Nephron progenitor cell (in vitro differentiated cells): ENCODE results near the gene ALG6.

Experiments
- DNase-seq: peaks from one replicate; pipeline ENCODE4 v3.0.0; 2021
- H3K27ac Mint-ChIP-seq: 2 replicates; pipeline ENCODE4 v1.8.0; 2021; ENCODE audit warnings: mild to moderate bottlenecking, moderate library complexity, mixed read lengths
- H3K27me3 Mint-ChIP-seq: 2 replicates; pipeline ENCODE4 v1.8.0; 2021; ENCODE audit warnings: mild to moderate bottlenecking, low read depth, mixed read lengths; ENCODE audit not compliant: poor library complexity
- H3K36me3 Mint-ChIP-seq: 2 replicates; pipeline ENCODE4 v1.8.0; 2021; ENCODE audit warnings: low read depth, mixed read lengths
- H3K4me1 Mint-ChIP-seq: 2 replicates; pipeline ENCODE4 v1.8.0; 2021; ENCODE audit warnings: mixed read lengths
- H3K4me3 Mint-ChIP-seq: 2 replicates; pipeline ENCODE4 v1.8.0; 2021; ENCODE audit warnings: mild to moderate bottlenecking, moderate library complexity, mixed read lengths
- H3K9me3 Mint-ChIP-seq: 2 replicates; pipeline ENCODE4 v1.8.0; 2021; ENCODE audit warnings: mild to moderate bottlenecking, moderate library complexity, mixed read lengths
- TF ChIP-seq, protein P1 (sequence below): fragments of 200-600 bp; sonication (generic); IDR thresholded peaks from 2 replicates; pipeline ENCODE4 v1.5.0; 2021; ENCODE audit warnings: antibody characterized with exemption

Gene ALG6

DNA sequence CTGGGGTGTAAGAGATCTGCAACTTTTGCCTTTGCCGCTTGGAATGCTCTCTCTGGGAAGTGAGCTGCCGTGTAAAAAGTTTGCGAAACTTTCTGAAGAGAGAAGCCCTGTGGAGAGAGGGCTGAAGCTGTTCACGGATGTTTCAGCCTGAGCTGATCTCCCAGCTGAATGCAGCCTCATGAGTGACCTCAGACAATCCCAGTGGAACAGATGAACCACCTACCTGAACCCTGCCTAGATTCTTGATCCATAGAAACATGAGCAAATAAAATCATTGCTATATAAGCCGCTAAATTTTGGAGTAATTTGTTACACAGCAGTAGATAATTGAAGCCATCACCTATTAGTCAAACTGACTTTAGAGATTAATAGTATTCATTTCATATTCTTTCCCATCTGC is 4.4 kb upstream of the ALG6 start:
- DNase-seq: no peak
- Mint-ChIP-seq H3K27me3 (no peaks in the 10 kb centered on the region), H3K36me3 (no peaks in the 10 kb centered on the region), H3K4me1 (peaks cover 11% of the 10 kb centered on the region), H3K9me3 (no peaks in the 10 kb centered on the region), H3K27ac (no peak overlapping the region), H3K4me3 (no peak overlapping the region)
- TF ChIP-seq, protein P1, sequence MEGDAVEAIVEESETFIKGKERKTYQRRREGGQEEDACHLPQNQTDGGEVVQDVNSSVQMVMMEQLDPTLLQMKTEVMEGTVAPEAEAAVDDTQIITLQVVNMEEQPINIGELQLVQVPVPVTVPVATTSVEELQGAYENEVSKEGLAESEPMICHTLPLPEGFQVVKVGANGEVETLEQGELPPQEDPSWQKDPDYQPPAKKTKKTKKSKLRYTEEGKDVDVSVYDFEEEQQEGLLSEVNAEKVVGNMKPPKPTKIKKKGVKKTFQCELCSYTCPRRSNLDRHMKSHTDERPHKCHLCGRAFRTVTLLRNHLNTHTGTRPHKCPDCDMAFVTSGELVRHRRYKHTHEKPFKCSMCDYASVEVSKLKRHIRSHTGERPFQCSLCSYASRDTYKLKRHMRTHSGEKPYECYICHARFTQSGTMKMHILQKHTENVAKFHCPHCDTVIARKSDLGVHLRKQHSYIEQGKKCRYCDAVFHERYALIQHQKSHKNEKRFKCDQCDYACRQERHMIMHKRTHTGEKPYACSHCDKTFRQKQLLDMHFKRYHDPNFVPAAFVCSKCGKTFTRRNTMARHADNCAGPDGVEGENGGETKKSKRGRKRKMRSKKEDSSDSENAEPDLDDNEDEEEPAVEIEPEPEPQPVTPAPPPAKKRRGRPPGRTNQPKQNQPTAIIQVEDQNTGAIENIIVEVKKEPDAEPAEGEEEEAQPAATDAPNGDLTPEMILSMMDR: no peak

DNA sequence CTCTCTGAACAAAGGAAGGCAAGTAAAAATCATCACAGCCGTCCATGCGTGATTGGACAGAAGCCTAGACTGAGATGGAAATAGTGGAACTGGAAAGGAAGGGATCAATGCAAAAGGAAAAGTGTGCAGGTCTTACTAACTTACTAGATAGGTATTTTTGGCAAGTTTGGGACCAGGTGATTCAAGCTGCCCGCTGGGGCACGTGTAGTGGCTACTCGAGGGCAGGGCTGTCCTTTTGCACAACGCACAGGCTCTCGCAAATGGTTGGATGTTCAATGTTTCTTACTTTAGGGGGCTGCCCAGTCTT is 566 bp upstream of the ALG6 start:
- TF ChIP-seq, protein P1: no peak
- H3K36me3 Mint-ChIP-seq: peaks cover 12% of the 10 kb centered on the region
- H3K27me3 Mint-ChIP-seq: peaks cover 4% of the 10 kb centered on the region
- H3K4me1 Mint-ChIP-seq: peaks cover 20% of the 10 kb centered on the region
- no peaks in the 10 kb centered on the region for H3K9me3 Mint-ChIP-seq
- H3K4me3 Mint-ChIP-seq: peak overlapping the region; percentile 68
- DNase-seq: no peak
- no peak overlapping the region for H3K27ac Mint-ChIP-seq

DNA sequence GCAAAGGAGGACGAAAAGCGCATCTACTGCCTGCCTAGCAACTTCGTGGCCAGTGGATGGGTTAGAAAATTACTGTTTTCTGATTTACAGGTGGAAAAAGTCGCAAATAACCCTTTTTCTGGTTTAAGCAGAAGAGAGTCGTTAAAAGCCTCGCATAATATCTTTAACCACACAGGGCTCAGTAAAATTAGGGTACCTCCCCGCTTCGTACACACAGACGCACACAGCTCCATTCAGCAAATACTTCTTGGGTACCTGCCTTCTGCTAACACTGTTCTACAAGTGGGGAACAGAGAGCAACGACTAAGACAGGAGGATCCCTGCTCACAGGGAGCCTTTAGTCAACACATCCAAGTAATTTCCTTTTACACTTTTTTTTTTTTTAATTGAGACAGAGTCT is 704 bp downstream of the ALG6 start:
- TF ChIP-seq, protein P1: no peak
- Mint-ChIP-seq H3K36me3 (peaks cover 15% of the 10 kb centered on the region), H3K27ac (peak overlapping the region; percentile 74)

DNA sequence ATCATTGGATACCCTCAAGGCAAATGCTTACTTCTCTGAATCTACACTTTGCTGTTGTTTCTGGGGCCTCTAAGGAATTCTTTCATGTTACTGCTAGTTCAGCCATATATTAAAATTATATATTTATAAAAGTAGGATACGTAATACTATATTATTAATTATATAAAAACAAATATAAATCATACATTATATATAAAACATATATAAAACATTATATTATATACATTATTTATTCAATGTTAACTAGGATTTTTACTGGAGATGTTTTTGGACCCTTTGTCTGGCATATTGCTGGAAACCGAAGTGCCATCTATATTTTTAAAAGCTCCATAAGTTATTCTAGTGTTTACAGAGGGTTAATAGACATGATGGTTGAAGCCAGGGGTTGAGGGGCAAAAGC is 12.2 kb downstream of the ALG6 start:
- Mint-ChIP-seq H3K9me3 (peaks cover 14% of the 10 kb centered on the region), H3K27me3 (no peaks in the 10 kb centered on the region), H3K4me1 (no peaks in the 10 kb centered on the region), H3K36me3 (peaks cover 58% of the 10 kb centered on the region), H3K27ac (no peak overlapping the region), H3K4me3 (no peak overlapping the region)
- no peak for DNase-seq
- TF ChIP-seq, protein P1: no peak

More for the DNA sequence above, 704 bp downstream of the ALG6 start:
- Mint-ChIP-seq H3K9me3 (no peaks in the 10 kb centered on the region), H3K4me3 (peak overlapping the region; percentile 98), H3K4me1 (peaks cover 20% of the 10 kb centered on the region), H3K27me3 (peaks cover 4% of the 10 kb centered on the region)
- DNase-seq: no peak

DNA sequence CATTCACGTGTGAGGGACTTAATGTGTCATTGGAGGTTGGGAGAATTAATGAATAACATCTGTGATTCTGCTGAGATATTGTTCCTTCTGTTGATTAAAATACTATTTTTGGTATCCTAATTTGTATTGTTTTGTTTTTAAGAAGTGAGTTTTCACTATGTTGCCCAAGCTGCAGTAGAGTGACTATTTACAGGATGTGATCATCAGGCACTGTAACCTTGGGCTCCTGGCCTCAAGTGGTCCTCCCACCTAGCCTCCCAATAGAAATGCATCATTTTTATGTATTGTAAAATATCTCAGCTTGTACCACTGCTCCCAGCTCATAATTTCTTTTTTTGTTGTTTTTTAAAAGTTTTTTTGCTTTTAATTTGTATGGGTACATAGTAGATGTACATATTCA is 14.3 kb downstream of the ALG6 start:
- H3K27me3 Mint-ChIP-seq: no peaks in the 10 kb centered on the region
- TF ChIP-seq, protein P1: no peak
- no peak overlapping the region for H3K4me3 Mint-ChIP-seq
- no peaks in the 10 kb centered on the region for H3K4me1 Mint-ChIP-seq
- DNase-seq: no peak
- H3K9me3 Mint-ChIP-seq: peaks cover 23% of the 10 kb centered on the region
- H3K27ac Mint-ChIP-seq: no peak overlapping the region
- peaks cover 59% of the 10 kb centered on the region for H3K36me3 Mint-ChIP-seq

DNA sequence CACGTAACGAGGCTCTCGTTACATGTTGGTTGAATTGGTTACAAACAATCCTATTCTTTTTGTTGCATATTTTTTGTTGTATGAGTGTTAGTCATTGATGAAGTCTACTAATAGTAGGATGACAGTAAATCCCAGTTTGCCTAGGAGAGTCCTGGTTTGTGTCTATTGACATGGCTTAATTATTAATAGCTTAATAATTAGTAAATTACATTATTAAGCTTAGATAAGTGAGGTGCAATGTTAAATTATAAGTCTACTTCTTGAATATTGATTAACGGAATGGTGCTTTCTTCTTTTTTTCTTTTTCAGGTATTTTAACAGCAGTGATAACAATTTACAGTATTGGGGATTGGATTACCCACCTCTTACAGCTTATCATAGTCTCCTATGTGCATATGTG is 34.5 kb downstream of the ALG6 start:
- TF ChIP-seq, protein P1: no peak
- Mint-ChIP-seq H3K4me3 (no peak overlapping the region), H3K27me3 (no peaks in the 10 kb centered on the region), H3K4me1 (no peaks in the 10 kb centered on the region), H3K36me3 (peaks cover 41% of the 10 kb centered on the region), H3K9me3 (no peaks in the 10 kb centered on the region), H3K27ac (no peak overlapping the region)
- DNase-seq: no peak
